Caco-2 (cell line): ENCODE results near the gene UBE2D1. TPM values are rescaled to one million over a fixed set of nuclear protein-coding genes. Genes with fewer than 3 reads are reported as not detected.

Experiments
- BruUV-seq: library from RNA; stranded (reverse); fragments of 400-500 nt; replicated peaks from 2 replicates; lab custom pipeline; 2021; lab: Mats Ljungman, UMichigan
- CTCF ChIA-PET: fragments of 300-600 bp; sonication (Branson Sonifier 250); formaldehyde crosslinking; loops from one replicate; lab custom pipeline; 2022; ENCODE audit warnings: antibody characterized with exemption; lab: Charles Lee
- POLR2A ChIA-PET: fragments of 300-600 bp; sonication (Branson Sonifier 250); formaldehyde crosslinking; loops from one replicate; lab custom pipeline; 2022; ENCODE audit warnings: antibody characterized with exemption; lab: Charles Lee
- DNase-seq, 2 experiments: peaks; one replicate each; pipeline versions ENCODE4 v3.0.0 to v3.0.0-alpha.2; 2020 to 2022
- H3K27me3 ChIP-seq: replicated peaks from 2 replicates; pipeline ENCODE4 v1.6.0; 2011; ENCODE audit warnings: low read length; ENCODE audit not compliant: control insufficient read depth, insufficient read depth
- H3K36me3 ChIP-seq: 2 replicates; pipeline ENCODE4 v1.5.1; 2011; ENCODE audit warnings: low read length; ENCODE audit not compliant: control insufficient read depth, insufficient read depth
- H3K4me1 ChIP-seq: fragments of 250-450 bp; sonication (Bioruptor Pico); 2 replicates; pipeline ENCODE4 v1.5.1; 2020; ENCODE audit warnings: mild to moderate bottlenecking
- H3K4me3 ChIP-seq: 2 replicates; pipeline ENCODE4 v1.5.1; 2011; ENCODE audit warnings: low read depth, mild to moderate bottlenecking, control low read depth, low read length
- H3K9me3 ChIP-seq: fragments of 250-450 bp; sonication (Bioruptor Pico); 2 replicates; pipeline ENCODE4 v1.5.1; 2020; ENCODE audit warnings: mild to moderate bottlenecking, moderate library complexity
- H3K27ac Mint-ChIP-seq: one replicate; pipeline ENCODE4 v1.8.0; 2022; ENCODE audit warnings: mixed read lengths; ENCODE audit not compliant: unreplicated experiment
- H3K27me3 Mint-ChIP-seq: one replicate; pipeline ENCODE4 v1.8.0; 2022; ENCODE audit warnings: mixed read lengths; ENCODE audit not compliant: insufficient read depth, unreplicated experiment
- H3K36me3 Mint-ChIP-seq: one replicate; pipeline ENCODE4 v1.8.0; 2022; ENCODE audit warnings: mild to moderate bottlenecking, mixed read lengths; ENCODE audit not compliant: insufficient read depth, unreplicated experiment
- H3K4me1 Mint-ChIP-seq: one replicate; pipeline ENCODE4 v1.8.0; 2022; ENCODE audit warnings: low read depth, mixed read lengths; ENCODE audit not compliant: unreplicated experiment
- H3K4me3 Mint-ChIP-seq: one replicate; pipeline ENCODE4 v1.8.0; 2022; ENCODE audit warnings: mild to moderate bottlenecking, moderate library complexity, mixed read lengths; ENCODE audit not compliant: unreplicated experiment
- H3K9me3 Mint-ChIP-seq: one replicate; pipeline ENCODE4 v1.8.0; 2022; ENCODE audit warnings: mixed read lengths; ENCODE audit not compliant: unreplicated experiment
- intact Hi-C: fragments of 100-400 bp; cut with micrococcal nuclease; formaldehyde crosslinking; loops from one replicate; pipeline ENCODE4 v1.10.0; 2022; ENCODE audit not compliant: unreplicated experiment
- total RNA-seq: library from RNA; stranded (reverse); gene quantifications from 2 replicates; pipeline ENCODE4 v1.2.3, GENCODE V29; 2022
- TF ChIP-seq, protein P1 (sequence below), 2 experiments: fragments of 200-600 bp in 1 of 2; IDR thresholded peaks; 1 replicate in 1 of 2; 2 replicates in 1 of 2; pipeline versions ENCODE4 v1.5.1 to v1.8.0; 2011 to 2022; ENCODE audit warnings: antibody characterized with exemption in 1 of 2, control low read depth in 1 of 2, inconsistent platforms in 1 of 2, low read depth in 1 of 2, low read length in 1 of 2, mild to moderate bottlenecking in 1 of 2, moderate library complexity in 1 of 2; ENCODE audit not compliant: insufficient read depth in 1 of 2, severe bottlenecking in 1 of 2, unreplicated experiment in 1 of 2

Gene UBE2D1
- total RNA-seq, 1 experiment from 2014 or later = 39.7 TPM

DNA sequence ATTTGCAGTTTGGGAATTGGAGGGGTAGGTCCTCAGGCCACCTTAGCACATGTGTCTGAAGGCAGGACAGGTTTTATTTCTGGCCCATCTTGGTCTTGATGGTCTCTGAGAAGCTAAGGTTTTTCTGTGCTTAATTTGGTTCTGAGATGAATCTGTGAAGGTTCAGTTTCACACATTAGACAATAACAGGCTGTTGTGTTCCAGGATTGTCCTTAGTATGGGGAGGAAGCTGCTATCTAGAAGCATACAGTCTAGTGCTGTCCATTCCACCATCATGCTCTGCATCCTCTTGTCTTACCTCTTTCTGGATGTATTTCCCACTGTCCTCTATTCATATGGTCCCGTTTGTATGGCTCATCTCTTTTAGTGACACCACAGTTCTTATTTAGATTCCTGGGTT is 7.1 kb downstream of the UBE2D1 start:
- ChIA-PET POLR2A (no interaction called here), CTCF (no interaction called here)
- H3K4me3 ChIP-seq = no peak overlapping the region

DNA sequence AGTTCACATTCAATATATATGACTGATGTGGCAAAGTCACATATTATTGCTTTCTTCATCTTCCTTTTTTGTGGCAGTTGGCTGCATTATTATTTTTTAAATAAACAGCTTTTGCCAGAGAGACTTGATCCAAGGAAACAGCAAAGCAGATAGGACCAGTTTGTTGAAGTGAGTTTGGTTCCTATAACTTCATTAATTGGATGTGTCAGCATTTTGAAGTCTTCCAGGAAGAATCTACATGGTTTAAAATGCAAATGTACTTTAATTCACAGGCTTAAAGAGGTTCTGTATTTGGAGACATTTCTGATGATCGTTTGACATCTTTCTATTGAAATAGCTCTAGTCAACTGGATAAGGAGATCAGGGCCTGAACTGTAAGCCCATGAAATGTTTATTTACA is 13.2 kb downstream of the UBE2D1 start:
- BruUV-seq = no TSS peak
- H3K27ac Mint-ChIP-seq = no peak overlapping the region

More for the DNA sequence above, 7.1 kb downstream of the UBE2D1 start:
- DNase-seq = no peak
- Histone ChIP-seq H3K4me1 (no peaks in the 10 kb centered on the region), H3K9me3 (no peaks in the 10 kb centered on the region), H3K36me3 (no peaks in the 10 kb centered on the region), H3K27me3 (no peaks in the 10 kb centered on the region)
- H3K36me3 Mint-ChIP-seq = no peaks in the 10 kb centered on the region
- no peak overlapping the region for H3K4me3 Mint-ChIP-seq
- H3K9me3 Mint-ChIP-seq = peaks cover 10% of the 10 kb centered on the region
- H3K27ac Mint-ChIP-seq = no peak overlapping the region
- intact Hi-C loops = no loop called here
- peaks cover 6% of the 10 kb centered on the region for H3K4me1 Mint-ChIP-seq
- TF ChIP-seq, protein P1, sequence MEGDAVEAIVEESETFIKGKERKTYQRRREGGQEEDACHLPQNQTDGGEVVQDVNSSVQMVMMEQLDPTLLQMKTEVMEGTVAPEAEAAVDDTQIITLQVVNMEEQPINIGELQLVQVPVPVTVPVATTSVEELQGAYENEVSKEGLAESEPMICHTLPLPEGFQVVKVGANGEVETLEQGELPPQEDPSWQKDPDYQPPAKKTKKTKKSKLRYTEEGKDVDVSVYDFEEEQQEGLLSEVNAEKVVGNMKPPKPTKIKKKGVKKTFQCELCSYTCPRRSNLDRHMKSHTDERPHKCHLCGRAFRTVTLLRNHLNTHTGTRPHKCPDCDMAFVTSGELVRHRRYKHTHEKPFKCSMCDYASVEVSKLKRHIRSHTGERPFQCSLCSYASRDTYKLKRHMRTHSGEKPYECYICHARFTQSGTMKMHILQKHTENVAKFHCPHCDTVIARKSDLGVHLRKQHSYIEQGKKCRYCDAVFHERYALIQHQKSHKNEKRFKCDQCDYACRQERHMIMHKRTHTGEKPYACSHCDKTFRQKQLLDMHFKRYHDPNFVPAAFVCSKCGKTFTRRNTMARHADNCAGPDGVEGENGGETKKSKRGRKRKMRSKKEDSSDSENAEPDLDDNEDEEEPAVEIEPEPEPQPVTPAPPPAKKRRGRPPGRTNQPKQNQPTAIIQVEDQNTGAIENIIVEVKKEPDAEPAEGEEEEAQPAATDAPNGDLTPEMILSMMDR (IDR thresholded peaks at IDR 0.05; ENCODE audit: insufficient read depth in 1 of 2, low read depth in 1 of 2, low read length in 1 of 2, severe bottlenecking in 1 of 2, unreplicated experiment in 1 of 2) = no peak
- H3K27me3 Mint-ChIP-seq = no peaks in the 10 kb centered on the region
- no TSS peak for BruUV-seq

DNA sequence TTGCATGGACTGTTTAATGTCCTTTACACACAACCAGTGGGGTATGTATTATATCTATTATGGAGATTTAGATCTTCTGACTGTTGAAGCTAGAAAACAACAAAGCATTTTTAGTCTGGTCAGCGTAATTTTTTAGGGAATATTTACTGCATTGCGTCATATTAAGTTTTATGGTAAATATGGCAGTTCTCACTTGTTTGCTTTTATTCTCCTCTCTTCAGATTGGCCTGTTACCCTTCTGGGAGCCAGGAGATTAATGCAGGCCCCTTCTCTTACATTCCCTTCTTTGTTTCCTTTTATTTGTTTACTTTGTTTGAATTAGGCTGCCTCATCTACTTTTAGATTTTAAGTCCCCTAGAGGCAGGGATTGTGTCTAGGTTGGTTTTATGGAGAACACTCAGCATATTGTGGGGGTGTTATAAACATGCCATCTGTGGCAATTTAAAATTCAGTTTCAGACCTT is 13.8 kb downstream of the UBE2D1 start:
- peaks cover 10% of the 10 kb centered on the region for H3K9me3 Mint-ChIP-seq
- no TSS peak for BruUV-seq

More for the DNA sequence above, 13.2 kb downstream of the UBE2D1 start:
- Histone ChIP-seq H3K4me3 (no peak overlapping the region), H3K4me1 (0 out of 2 replicates have a peak, but pooled peaks cover 4% of the 10 kb centered on the region), H3K9me3 (no peaks in the 10 kb centered on the region), H3K36me3 (no peaks in the 10 kb centered on the region), H3K27me3 (no peaks in the 10 kb centered on the region)
- intact Hi-C loops = no loop called here
- no peak overlapping the region for H3K4me3 Mint-ChIP-seq
- H3K4me1 Mint-ChIP-seq = peaks cover 7% of the 10 kb centered on the region
- no peak for DNase-seq
- TF ChIP-seq, protein P1 (IDR thresholded peaks at IDR 0.05; ENCODE audit: insufficient read depth in 1 of 2, low read depth in 1 of 2, low read length in 1 of 2, severe bottlenecking in 1 of 2, unreplicated experiment in 1 of 2) = no peak
- ChIA-PET POLR2A (no interaction called here), CTCF (interaction anchor here (1.0 kb wide), 1 partner anchor 12 kb away, joined by 5 read pairs; no protein-coding TSS in a partner anchor)
- H3K27me3 Mint-ChIP-seq = no peaks in the 10 kb centered on the region
- no peaks in the 10 kb centered on the region for H3K36me3 Mint-ChIP-seq
- peaks cover 10% of the 10 kb centered on the region for H3K9me3 Mint-ChIP-seq

More for the DNA sequence above, 13.8 kb downstream of the UBE2D1 start:
- no peaks in the 10 kb centered on the region for H3K36me3 Mint-ChIP-seq
- Histone ChIP-seq H3K9me3 (no peaks in the 10 kb centered on the region), H3K36me3 (no peaks in the 10 kb centered on the region), H3K4me1 (0 out of 2 replicates have a peak, but pooled peaks cover 4% of the 10 kb centered on the region), H3K27me3 (no peaks in the 10 kb centered on the region), H3K4me3 (no peak overlapping the region)
- no peak overlapping the region for H3K27ac Mint-ChIP-seq
- POLR2A ChIA-PET = no interaction called here
- no peak for DNase-seq
- CTCF ChIA-PET = interaction anchor here (1.0 kb wide), 1 partner anchor 13 kb away, joined by 5 read pairs; no protein-coding TSS in a partner anchor
- TF ChIP-seq, protein P1 (IDR thresholded peaks at IDR 0.05; ENCODE audit: insufficient read depth in 1 of 2, low read depth in 1 of 2, low read length in 1 of 2, severe bottlenecking in 1 of 2, unreplicated experiment in 1 of 2) = no peak
- intact Hi-C loops = no loop called here
- H3K4me1 Mint-ChIP-seq = peaks cover 7% of the 10 kb centered on the region
- H3K27me3 Mint-ChIP-seq = no peaks in the 10 kb centered on the region
- H3K4me3 Mint-ChIP-seq = no peak overlapping the region
